Muscle of arm (tissue), 12 donors: ENCODE results near the gene NFILZ. TPM values are rescaled to one million over a fixed set of nuclear protein-coding genes. Genes with fewer than 3 reads are reported as not detected.
A peak's percentile ranks its signal among the peaks of the same experiment; 100 is the strongest.

ENCODE experiments used
- DNase-seq: peaks from one replicate; pipeline ENCODE4 v3.0.0-alpha.2; 2013
- polyA plus RNA-seq, 12 donors: library from polyadenylated mRNA; unstranded; fragments of 120-200 nt; gene quantifications; one replicate each; pipeline ENCODE4 v1.2.1, GENCODE V29; 2013; ENCODE audit not compliant: insufficient read length in 12 of 12

Gene NFILZ
- polyA plus RNA-seq, 12 donors, result not detected

DNA sequence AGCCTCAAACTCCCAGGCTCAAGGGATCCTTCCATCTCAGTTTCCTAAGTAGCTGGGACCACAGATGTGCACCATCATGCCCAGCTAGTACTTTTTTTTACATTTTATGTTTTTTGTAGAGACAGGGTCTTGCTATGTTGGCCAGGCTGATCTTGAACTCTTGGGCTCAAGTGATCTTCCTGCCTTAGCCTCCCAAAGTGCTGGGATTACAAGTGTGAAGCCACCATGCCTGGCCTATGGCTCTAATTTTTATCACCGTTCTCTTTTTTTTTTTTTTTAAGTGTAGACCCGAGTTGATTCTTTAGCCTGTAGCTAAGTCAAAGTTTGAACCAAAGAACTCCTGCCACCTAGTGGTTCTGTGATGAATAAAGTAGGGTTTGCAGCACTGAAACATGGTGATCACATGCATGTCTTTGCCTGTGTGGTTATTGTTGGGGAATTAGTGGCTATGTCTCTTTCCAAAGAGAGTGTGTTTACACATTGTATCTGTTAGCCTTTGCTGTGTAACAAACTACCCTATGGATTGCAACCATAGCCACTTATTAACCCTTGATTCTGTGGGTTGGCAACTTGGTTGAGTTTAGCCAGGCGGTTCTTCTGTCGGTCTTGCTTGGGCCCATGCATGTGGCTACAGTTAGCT is 11.6 kb downstream of the NFILZ start:
- no peak for DNase-seq

DNA sequence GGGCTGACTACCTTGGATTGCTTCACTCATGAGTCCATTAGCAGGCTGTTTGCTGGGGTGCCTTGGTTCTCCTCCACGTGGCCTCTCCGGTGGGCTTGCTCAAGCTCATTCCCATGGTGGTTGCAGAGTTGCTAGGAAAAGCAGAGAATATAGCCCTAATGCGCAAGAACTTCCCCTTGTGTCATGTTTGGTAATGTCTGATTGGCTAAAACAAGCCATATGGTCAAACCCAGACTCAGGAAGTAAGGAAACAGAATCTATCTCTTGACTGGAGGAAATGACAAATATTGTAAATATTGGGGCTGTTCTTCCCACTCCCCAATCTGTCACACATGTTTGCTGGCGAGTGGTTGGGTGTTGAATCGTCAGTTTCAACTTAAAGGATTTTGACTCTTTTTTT is 12.1 kb downstream of the NFILZ start:
- no peak for DNase-seq

DNA sequence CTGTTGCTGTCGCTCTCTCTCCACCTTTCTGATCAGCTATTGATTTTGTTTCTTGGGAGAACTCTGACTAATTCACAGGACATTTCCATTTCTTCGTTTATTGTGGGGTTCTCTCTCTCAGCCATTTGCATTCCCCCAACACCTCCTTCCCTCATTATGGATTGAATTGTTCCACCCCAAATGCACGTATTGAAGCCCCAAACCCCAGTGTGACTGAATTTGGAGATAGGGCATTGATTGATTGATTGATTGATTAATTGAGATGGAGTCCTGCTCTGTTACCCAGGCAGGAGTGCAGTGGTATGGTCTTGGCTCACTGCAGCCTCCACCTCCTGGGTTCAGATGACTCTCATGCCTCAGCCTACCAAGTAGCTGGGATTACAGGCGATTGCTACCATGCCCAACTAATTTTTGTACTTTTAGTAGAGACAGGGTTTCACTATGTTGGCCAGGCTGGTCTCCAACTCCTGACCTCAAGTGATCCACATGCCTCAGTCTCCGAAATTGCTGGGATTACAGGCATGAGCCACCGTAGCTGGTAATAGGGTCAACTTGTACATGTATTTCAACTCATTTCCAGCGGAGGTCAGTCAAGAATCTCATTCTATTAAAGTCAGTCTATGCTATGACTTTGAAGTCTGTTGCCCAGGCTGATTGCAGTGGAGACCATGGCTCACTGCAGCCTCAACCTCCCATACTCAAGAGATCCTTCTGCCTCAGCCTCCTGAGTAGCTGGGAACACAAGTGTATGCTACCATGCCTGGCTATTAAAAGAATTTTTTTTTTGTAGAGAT is 13.6 kb downstream of the NFILZ start:
- no peak for DNase-seq

DNA sequence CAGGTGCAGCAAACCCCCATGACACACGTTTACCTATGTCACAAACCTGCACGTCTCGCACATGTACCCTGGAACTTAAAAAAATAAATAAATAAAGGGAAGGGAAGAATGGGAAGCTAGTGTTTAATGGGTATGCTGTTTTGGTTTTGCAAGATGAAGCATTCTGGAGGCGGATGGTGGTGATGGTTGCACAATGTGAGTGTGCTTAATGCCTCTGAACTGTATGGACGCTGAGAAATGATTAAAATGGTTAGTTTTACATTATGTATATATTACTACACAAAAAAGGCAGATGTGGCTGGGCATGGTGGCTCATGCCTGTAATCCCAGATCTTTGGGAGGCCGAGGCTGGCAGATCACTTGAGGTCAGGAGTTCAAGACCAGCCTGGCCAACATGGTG is 17.8 kb downstream of the NFILZ start:
- DNase-seq, result no peak

DNA sequence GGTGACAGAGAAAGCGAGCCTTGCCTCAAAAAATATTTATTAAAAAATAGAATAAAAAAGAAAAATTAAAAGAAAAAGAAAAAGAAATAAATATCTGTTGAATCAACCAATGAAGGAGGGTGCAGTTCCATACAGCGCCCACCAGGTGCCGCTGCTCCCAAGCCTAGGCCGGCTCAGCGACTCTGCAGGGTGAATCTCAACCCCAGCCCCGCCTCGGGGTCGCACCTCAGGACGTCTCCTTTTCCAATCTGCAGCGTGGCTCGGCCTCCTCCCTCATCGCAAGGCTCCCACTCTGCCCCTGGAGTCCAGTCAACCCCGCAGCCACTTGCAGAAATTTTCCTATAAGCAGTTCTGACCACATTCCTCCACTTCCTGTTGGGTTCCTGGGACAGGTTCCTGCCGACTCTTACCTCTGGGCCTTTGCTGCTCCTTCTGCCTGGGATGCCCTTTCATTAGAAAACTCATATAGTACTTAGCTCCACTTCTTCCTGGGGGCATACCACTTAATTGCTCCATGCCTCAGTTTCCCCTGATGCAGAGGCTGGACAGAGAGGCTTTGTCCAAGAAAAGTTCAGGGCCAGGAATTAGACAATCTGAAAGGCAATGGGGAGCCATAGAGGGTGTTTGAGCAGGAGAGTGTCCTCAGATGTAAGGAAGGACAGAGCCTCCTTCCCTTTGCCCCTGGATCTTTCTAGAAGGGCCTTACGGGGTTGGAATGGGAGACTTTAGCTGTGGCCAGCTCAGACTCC is 24.3 kb downstream of the NFILZ start:
- DNase-seq, result peak; percentile 43

DNA sequence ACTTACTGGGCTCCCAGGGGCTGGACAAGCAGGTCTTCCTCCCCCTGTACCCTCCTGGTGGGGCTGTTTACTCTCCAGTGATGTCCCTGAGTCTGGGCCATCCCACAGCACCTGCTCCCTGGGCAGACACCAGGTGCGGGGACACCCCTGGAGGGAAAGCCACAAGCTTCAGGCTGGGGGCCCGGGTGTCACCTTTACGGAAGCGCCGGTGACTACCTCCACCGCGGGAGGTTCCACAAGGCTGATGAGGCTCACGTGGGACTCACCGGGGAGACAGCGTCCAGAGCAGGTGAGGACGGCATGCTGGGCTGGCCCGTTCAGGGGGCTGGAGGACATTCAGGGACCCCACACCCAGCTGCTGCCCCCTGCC is 24.9 kb downstream of the NFILZ start:
- DNase-seq, result no peak

DNA sequence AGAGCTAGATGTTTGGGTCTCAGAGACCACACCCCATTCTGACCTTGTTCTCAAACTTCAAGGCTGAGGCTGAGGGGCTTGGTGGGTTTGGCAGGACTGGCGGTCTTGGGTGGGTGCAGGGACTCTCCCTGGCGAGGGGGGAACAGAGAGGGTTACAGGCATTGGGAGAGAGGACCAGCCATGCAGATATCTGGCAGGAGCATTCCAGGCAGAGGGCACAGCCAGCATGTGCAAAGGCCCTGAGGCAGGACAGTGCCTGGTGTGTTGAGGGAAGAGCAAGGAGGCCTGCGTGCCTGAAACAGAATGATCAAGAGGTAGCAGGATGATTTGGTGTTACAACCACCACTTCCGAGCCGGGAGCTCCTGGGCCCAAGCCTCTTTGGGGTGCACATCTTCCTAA is 27.4 kb downstream of the NFILZ start:
- DNase-seq, result no peak

DNA sequence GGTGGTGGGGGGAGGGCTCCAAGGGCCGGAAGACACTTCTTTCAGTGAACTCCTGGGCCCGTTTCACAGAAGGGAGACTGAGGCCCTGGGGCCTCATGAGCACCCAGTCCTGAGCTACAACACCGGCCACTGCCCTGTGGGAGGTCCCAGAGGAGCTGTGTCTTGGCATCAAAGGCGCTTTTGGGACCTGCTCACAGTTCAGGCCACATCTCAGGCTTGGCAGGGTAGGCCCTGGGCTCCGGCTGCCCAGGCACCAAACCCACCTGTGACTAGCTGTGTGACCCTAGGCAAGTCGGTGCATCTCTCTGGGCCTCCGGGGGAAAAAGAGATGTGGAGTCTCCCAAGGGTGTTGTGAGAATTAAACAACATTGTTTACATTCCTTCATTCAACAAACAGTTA is 29.5 kb downstream of the NFILZ start:
- DNase-seq, result no peak

DNA sequence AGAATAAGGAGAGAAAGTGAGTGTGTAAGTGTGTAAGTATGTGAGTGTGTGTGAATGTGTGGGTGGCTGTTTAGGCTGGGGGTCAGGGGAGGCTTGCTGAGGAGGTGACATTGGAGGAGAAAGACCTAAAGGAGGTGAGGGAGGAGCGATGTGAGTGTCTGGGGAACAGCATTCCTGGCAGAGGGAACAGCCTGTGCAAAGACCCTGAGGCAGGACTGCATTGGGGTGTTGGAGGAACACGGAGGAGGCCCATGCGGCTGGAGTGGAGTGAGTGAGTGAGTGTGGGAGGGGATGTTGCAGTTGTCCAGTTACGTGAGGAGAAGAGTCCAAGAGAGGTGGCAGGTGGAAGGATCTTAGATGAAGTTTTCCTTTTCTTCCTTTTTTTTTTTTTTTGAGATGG is 31.8 kb downstream of the NFILZ start:
- DNase-seq, result no peak

DNA sequence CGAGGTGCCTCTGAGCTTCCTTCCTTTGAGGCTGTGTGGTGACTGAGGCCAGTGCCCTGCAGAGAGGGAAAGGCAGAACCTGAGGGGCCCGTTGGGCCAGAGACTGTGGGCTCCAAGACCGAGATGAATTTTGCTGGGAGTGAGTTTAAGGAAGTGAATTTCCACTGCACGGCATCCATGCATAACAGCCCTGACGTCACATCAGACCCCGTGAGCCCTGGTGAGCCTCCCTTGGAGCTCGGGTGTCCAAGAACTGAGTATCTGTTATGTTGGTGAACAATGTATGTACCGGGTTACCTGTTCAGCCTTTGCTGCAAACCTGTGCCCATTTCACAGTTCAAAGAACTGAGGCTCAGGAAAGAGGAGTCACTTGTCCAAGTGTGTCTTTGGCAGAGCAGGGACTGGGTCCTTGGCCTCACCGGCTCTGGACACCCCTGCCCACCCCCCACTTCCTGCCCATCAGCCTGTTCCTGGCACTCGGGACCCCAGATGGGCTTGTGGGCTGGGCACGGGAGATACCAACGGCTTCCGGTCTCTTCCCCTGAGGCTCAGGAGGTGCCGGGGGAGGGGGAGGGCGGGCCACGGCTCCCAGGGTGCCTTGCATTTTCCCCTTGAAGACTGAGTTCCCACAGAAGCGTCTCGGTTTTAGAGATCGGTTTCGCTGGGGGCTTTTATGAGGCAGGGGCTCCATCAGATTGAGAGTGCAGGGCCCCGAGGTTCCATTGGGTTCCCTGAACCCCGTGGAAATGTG is 33.7 kb downstream of the NFILZ start:
- DNase-seq, result no peak

DNA sequence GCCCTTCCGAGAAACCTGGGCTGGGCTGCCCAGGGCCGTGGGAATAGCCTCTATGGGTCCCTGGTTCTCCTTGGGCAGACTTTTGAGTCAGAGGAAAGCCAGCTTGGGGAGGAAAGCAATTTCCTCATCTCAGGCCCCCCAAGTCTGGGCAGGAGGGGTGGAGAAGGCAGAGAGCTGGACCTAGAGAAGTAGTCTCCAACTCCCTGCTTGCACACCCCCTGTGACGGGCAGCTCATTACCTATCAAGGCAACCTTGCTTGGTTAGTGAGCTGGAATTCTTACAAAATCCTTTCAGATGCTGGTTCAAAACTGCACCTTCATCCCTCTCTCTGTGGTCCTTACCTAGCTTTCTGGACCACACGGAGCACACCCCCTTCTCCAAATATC is 34.2 kb downstream of the NFILZ start:
- no peak for DNase-seq

DNA sequence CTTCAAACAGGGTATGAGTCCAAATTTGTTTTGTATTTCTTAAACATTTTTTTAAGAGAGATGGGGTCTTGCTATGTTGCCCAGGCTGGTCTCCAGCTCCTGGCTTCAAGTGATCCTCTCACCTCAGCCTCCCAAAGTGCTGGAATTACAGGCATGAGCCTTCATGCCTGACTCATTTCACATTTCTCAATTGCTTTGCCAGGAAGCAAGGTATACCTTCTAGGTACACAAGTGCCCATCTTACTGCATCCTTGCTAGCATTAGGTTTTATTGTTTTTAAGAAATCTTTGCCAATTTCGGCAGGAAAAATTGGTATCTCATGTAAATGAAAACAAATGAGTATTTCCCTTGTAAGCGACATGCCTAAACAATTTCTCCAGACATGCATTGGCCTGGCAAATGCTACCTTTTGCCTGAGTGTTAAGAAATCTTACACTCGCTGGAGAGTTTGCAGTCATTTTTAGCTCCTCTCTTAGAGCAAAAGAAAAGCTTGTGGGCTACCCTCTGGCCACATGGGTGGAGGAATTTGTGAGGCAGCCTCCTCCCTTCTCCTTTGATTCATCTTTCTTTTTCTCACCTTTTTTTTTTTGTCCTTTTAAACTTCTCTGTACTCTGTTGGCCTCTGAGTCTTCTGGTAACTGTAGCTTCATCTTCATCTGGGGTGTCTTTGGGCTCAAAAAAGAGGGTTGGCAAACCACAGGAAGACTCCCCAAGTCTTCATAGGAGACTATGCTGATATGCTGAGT is 35.2 kb downstream of the NFILZ start:
- DNase-seq, result no peak

DNA sequence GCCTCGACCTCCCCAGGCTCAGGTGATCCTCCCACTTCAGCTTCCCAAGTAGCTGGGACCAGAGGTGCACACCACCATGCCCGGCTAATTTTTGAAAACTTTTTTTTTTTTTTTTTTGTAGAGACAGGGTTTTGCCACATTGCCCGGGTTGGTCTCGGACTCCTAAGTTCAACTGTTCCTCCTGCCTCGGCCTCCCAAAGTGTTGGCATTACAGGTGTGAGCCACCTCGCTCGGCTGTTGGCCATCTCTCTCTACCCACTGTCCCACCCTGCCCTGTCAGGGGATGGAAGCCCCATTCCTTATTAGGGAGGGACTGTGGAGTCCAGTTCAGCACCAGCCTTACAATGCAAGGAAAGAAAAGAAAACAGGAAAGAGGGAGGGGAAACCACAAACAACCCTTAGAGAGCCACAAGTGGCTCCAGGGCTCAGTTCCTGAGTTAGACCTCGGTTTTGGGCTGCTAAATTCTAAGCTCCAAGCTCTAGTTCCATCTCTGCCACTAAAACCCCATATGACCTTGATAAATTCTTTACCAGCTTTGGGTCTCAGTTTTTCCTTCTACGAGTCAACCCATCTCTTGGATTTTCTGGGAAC is 36.5 kb downstream of the NFILZ start:
- DNase-seq, result no peak

DNA sequence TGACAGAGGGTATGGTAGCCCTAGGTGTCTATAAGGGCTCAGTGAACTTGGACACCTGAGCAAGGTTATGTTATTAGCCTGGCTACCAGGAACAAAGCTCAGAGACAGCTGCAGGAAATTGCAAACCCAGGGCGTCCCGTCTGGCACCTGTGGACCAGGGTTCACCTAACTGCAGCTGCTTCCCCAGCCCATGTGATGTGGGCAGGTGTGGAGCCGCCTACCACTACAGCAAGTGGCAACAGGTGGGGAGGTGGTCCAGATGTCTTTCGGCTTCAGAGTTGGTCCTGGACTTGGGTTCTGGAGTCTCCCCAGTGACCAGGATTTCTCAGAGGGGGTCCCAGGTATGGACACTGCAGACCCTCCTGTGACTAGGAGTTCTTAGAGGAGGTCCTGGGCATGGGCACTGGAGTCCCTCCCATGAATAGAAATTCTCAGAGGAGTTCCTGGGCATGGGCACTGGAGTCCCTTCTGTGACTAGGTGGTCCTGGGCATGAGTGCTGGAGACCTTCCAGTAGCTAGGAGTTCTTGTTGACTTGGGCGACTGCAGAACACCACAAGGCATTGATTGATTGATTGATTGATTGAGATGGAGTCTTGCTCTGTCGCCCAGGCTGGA is 43.0 kb downstream of the NFILZ start:
- no peak for DNase-seq

DNA sequence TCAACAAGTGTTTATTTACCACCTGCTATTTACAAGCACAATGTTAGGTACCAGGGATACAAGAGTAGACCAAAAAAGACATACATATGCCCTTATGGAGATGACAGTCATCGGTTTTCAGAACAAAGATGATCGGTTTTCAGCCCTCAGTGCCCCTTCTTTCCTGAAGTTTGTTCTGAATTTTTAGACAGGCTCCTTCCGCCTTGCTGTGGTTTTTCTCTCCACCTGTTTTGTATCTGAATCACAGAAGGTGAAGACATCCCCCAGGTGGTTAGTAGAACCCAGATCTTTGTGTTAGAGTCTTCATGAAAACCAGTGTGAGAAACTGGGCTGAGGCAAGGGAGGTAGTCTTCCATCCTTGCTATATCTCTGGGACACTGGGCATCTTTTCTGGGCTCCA is 44.6 kb downstream of the NFILZ start:
- no peak for DNase-seq

DNA sequence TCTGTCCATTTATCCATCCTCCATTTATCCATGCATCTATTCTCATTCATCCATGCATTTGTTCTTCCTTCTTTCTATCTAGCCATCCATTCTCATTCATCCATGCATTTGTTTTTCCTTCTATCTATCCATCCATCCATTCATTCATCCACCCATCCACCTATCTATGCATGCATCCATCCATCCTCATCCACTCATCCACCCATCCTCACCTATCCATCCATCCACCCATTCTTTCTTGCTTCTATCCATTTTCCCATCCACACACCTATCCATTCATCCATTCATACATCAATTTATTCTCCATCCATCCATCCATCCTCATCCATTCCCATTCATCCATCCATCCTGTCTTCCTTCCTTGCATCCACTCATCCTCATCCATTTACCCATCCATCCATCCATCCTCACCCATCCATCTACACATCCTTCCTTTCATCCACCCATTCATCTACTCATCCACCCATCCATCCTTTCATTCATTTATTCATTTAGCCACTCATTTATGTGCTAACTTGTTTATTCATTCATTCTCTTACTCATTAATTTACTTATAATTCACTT is 47.9 kb downstream of the NFILZ start:
- DNase-seq, result no peak
